ENCODE measurements around the gene ZNF281.
A peak's percentile ranks its signal among the peaks of the same experiment; 100 is the strongest.
"Not testable (repeated sequence)": the region's sequence is repeated elsewhere in the genome, so short reads cannot be mapped to it uniquely, and the experiment has no call there.

The ZNF281 gene

GRCh38 chr1:200409761-200410565 lies at the start of gene ZNF281:
Gene ZNF281 (minus strand): TSS chr1:200410036. CDS start chr1:200409705, 331 bp downstream.
- peak; percentile 95 for DNase-seq

GRCh38 chr1:200458780-200459179 lies 48.9 kb upstream of the ZNF281 start:
- DNase-seq, result no peak

- no peak for DNase-seq
Observed at GRCh38 chr1:200457810-200458209, 48.0 kb upstream of the ZNF281 start.

GRCh38 chr1:200454425-200454824 lies 44.6 kb upstream of the ZNF281 start:
- no peak for DNase-seq

- DNase-seq, result no peak
Observed at GRCh38 chr1:200453553-200453905, 43.7 kb upstream of the ZNF281 start.

- DNase-seq, result no peak
Observed at GRCh38 chr1:200452850-200453552, 43.2 kb upstream of the ZNF281 start.

GRCh38 chr1:200448034-200448762 lies 38.4 kb upstream of the ZNF281 start:
- DNase-seq, result no peak

GRCh38 chr1:200445213-200445612 lies 35.4 kb upstream of the ZNF281 start:
- no peak for DNase-seq

- no peak for DNase-seq
Observed at GRCh38 chr1:200444478-200444877, 34.6 kb upstream of the ZNF281 start.

GRCh38 chr1:200443860-200444259 lies 34.0 kb upstream of the ZNF281 start:
- no peak for DNase-seq

GRCh38 chr1:200442537-200443156 lies 32.8 kb upstream of the ZNF281 start:
- no peak for DNase-seq

GRCh38 chr1:200442023-200442422 lies 32.2 kb upstream of the ZNF281 start:
- DNase-seq, result no peak

GRCh38 chr1:200438911-200439310 lies 29.1 kb upstream of the ZNF281 start:
- no peak for DNase-seq

GRCh38 chr1:200438413-200438812 lies 28.6 kb upstream of the ZNF281 start:
- DNase-seq, result not testable (repeated sequence)

- no peak for DNase-seq
Observed at GRCh38 chr1:200437556-200438203, 27.8 kb upstream of the ZNF281 start.

GRCh38 chr1:200437088-200437487 lies 27.3 kb upstream of the ZNF281 start:
- DNase-seq, result no peak

- DNase-seq, result no peak
Observed at GRCh38 chr1:200436436-200436835, 26.6 kb upstream of the ZNF281 start.

GRCh38 chr1:200435200-200435780 lies 25.5 kb upstream of the ZNF281 start:
- DNase-seq, result no peak

GRCh38 chr1:200433586-200433985 lies 23.8 kb upstream of the ZNF281 start:
- DNase-seq, result no peak

GRCh38 chr1:200432586-200432985 lies 22.8 kb upstream of the ZNF281 start:
- DNase-seq, result no peak

- DNase-seq, result no peak
Observed at GRCh38 chr1:200429221-200429751, 19.4 kb upstream of the ZNF281 start.

All from stimulated activated CD4-positive, alpha-beta T cell treated with anti-CD3 and anti-CD28 coated beads, Interleukin-1b, Interleukin-23, amount 100 ng/mL, for 48 hours (primary cell).